PFSK-1 (cell line): Measurements from ENCODE around the gene FRAT2.

Experiments
- TAF1 ChIP-seq: IDR thresholded peaks from 2 replicates; pipeline ENCODE4 v1.6.1; 2012; ENCODE audit warnings: low read length, control low read depth, borderline replicate concordance; ENCODE audit not compliant: insufficient read depth
- TF ChIP-seq, protein P1 (sequence below), 2 experiments: IDR thresholded peaks; 2 replicates each; pipeline versions ENCODE4 v1.6.1 to v1.8.0; 2011 to 2012; ENCODE audit warnings: low read depth in 2 of 2, low read length in 2 of 2, control low read depth in 1 of 2, inconsistent platforms in 1 of 2, mild to moderate bottlenecking in 1 of 2, moderate library complexity in 1 of 2; ENCODE audit not compliant: insufficient read depth in 1 of 2

DNA sequence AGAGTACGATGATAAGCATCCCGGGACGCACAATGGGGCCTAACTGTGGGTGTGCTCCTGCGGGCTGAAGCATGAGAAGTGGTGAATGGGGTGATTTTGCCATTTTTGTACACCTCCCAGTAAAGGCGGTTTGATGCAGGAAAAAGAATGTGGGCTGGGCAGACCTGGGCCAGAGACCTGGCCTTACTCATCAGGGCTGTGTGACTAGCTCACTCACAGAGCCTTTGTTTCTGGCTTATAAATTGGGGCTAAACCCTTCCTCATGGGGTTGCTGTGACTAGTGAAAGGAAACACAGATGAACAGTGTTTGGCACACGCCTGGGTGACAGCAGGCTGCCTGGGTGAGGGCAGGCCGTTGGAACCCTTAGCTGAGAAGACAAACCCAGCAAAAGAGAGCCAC is 48.6 kb upstream of the FRAT2 start:
- TF ChIP-seq, protein P1, sequence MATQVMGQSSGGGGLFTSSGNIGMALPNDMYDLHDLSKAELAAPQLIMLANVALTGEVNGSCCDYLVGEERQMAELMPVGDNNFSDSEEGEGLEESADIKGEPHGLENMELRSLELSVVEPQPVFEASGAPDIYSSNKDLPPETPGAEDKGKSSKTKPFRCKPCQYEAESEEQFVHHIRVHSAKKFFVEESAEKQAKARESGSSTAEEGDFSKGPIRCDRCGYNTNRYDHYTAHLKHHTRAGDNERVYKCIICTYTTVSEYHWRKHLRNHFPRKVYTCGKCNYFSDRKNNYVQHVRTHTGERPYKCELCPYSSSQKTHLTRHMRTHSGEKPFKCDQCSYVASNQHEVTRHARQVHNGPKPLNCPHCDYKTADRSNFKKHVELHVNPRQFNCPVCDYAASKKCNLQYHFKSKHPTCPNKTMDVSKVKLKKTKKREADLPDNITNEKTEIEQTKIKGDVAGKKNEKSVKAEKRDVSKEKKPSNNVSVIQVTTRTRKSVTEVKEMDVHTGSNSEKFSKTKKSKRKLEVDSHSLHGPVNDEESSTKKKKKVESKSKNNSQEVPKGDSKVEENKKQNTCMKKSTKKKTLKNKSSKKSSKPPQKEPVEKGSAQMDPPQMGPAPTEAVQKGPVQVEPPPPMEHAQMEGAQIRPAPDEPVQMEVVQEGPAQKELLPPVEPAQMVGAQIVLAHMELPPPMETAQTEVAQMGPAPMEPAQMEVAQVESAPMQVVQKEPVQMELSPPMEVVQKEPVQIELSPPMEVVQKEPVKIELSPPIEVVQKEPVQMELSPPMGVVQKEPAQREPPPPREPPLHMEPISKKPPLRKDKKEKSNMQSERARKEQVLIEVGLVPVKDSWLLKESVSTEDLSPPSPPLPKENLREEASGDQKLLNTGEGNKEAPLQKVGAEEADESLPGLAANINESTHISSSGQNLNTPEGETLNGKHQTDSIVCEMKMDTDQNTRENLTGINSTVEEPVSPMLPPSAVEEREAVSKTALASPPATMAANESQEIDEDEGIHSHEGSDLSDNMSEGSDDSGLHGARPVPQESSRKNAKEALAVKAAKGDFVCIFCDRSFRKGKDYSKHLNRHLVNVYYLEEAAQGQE (IDR thresholded peaks at IDR 0.05; ENCODE audit: insufficient read depth in 1 of 2, low read depth in 2 of 2, low read length in 2 of 2): no peak
- no peak for TF ChIP-seq TAF1
